Mononuclear cell (primary cell): ENCODE data around the gene BCO1. TPM values are rescaled to one million over a fixed set of nuclear protein-coding genes. Genes with fewer than 3 reads are reported as not detected.
A peak's percentile ranks its signal among the peaks of the same experiment; 100 is the strongest.

Experiments used
- H3K27me3 ChIP-seq: 2 replicates; pipeline ENCODE4 v1.6.0; 2011; ENCODE audit warnings: low read length, control low read depth; ENCODE audit not compliant: insufficient read depth
- H3K4me1 ChIP-seq: 2 replicates; pipeline ENCODE4 v1.5.1; 2011; ENCODE audit warnings: mild to moderate bottlenecking, low read length, control low read depth; ENCODE audit not compliant: insufficient read depth
- H3K4me3 ChIP-seq: 2 replicates; pipeline ENCODE4 v1.5.1; 2011; ENCODE audit warnings: mild to moderate bottlenecking, low read length, moderate library complexity
- H3K9me3 ChIP-seq: 2 replicates; pipeline ENCODE4 v1.5.1; 2011; ENCODE audit warnings: low read depth, mild to moderate bottlenecking, control low read depth, low read length
- total RNA-seq: library from RNA; depleted of rRNA; stranded (reverse); fragments of >200 nt; gene quantifications from one replicate; pipeline ENCODE4 v1.2.3, GENCODE V29; 2012

Gene BCO1
- total RNA-seq, 1 donor: not detected

DNA sequence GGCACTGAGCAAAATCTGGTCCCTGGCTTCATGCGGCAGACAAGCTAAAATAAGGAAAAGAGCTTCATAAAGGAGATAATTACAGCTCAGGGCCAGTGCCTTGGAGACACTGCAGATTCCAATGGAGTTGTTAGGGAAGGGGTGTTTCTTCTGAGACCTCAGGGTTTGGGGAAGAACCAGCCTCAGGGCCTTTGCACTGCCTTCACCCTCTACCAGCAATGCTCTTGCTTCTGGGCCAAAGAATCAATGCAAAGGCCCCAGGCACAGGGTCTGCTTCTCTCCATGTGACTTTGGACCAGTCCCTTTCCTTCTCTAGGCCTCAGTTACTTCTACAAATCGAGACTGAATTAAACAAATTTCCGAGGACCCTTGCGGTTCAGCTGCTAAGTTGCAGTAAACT is 40.0 kb downstream of the BCO1 start:
- Histone ChIP-seq H3K4me3 (no peak overlapping the region), H3K27me3 (no peaks in the 10 kb centered on the region), H3K9me3 (no peaks in the 10 kb centered on the region), H3K4me1 (no peaks in the 10 kb centered on the region)

DNA sequence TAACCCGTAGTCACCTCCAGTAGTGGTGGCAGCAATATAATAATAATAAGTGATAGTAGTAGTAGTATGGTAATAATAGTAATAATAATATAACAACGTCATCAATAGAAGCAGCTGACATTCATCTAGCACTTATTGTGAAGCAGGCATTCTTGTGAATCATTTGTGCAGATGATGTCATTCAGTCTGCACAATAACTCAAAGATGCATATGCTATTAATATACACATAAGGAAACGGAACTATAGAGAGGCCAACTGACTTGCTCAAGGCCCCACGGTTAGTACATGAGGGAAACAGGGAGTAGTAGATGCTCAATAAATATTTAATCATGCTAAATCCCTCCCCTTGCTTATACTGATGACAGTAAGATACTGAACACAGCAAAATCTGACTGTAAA is 40.9 kb downstream of the BCO1 start:
- no peaks in the 10 kb centered on the region for H3K4me1 ChIP-seq
- H3K4me3 ChIP-seq: no peak overlapping the region
- H3K9me3 ChIP-seq: no peaks in the 10 kb centered on the region
- H3K27me3 ChIP-seq: no peaks in the 10 kb centered on the region

DNA sequence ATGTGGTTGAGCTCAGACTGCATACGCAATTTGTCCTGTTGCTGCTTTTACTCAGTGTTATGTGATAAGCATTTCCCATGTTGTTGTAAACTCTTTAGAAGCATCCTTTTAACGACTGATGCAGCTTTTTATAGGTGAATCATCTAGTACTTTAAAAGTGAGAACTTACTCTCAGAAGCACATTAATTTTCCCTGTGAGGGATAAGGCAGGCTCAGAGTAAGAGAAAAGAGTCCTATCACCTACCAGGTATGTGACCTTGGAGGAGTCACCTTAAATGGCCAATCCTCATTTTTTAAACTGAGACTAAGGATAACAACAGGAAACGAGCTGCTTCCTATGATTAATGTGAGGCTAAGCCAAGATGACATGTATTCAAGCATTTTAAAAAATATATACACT is 41.9 kb downstream of the BCO1 start:
- Histone ChIP-seq H3K27me3 (no peaks in the 10 kb centered on the region), H3K4me1 (no peaks in the 10 kb centered on the region), H3K4me3 (no peak overlapping the region), H3K9me3 (no peaks in the 10 kb centered on the region)

DNA sequence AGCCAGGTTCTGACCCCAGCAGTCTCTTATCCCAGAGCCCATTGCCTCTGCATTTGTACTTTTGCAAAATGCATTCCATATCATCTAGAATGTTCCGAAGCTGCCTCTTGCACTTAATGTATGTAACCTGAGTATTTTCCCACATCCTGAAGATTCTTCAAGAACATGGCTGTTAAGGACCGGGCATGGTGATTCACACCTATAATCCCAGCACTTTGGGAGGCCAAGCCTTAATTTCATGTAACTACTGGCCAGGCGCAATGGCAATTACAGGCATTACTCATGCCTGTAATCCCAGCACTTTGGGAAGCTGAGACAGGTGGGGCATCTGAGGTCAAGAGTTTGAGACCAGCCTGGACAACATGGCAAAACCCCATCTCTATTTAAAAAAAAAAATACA is 44.6 kb downstream of the BCO1 start:
- Histone ChIP-seq H3K4me3 (no peak overlapping the region), H3K27me3 (no peaks in the 10 kb centered on the region), H3K9me3 (no peaks in the 10 kb centered on the region), H3K4me1 (no peaks in the 10 kb centered on the region)

DNA sequence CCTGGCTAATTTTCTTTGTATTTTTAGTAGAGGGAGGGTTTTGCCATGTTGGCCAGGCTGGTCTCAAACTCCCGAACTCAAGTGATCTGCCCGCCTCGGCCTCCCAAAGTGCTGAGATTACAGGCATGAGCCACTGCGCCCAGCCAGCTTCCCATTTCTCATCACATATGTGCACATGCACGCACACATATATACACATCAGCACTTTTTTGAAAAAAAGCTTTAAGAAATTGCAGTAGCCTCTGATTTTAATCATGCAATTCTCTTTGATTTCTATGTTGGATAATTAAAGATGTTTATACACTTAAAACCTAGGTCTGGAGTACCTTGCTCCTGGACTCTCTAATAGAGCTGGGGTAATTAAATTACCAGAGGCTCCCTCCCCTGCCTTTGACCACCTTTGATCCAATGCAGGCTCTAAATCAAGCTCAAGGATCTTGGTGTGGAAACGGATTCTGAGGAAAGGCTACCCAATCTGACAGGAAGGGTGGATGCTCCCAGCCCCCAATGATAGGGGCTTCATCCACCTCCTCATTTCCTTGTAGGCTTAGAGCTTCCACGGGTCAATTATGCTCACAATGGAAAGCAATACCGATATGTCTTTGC is 46.6 kb downstream of the BCO1 start:
- Histone ChIP-seq H3K4me3 (no peak overlapping the region), H3K4me1 (no peaks in the 10 kb centered on the region), H3K27me3 (no peaks in the 10 kb centered on the region), H3K9me3 (no peaks in the 10 kb centered on the region)

DNA sequence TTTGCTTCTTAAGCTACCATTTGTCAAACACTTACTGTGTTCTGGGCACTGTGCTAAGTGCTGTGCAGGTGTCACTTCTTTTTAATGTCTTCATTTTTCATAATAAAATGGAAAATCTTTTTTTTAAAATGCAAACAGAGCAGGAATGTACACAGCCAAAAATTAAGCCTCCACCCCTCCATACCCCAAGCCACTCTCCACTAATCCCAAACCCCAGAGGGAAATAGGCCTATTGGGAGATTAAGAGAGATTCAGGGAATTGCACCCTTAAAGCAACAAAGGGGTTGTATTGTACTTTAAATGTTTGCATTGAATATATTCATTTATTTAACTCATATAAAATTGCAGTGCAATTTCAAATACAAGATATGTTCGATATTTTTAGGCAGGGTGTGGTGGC is 47.7 kb downstream of the BCO1 start:
- no peaks in the 10 kb centered on the region for H3K4me1 ChIP-seq
- no peaks in the 10 kb centered on the region for H3K9me3 ChIP-seq
- H3K27me3 ChIP-seq: no peaks in the 10 kb centered on the region
- no peak overlapping the region for H3K4me3 ChIP-seq

DNA sequence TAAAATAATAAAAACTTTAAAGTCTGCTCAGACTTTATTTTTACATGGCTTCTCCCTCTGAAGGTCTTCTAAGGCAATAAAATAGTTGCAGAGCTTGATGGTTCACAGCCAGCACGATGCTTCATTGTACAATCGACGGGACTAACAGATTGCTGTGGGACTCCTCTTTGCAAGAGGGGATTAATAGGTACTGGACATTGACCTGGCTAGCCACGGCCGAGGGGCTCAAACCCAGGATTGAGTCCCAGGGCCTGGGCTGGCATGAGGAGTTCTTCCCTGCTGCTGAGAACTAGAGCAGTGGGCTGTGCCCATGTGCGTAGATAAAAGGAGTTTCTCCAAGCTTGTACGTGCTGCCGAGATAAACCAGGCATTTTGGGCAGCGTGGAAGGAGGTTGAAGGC is 52.6 kb downstream of the BCO1 start:
- no peaks in the 10 kb centered on the region for H3K9me3 ChIP-seq

DNA sequence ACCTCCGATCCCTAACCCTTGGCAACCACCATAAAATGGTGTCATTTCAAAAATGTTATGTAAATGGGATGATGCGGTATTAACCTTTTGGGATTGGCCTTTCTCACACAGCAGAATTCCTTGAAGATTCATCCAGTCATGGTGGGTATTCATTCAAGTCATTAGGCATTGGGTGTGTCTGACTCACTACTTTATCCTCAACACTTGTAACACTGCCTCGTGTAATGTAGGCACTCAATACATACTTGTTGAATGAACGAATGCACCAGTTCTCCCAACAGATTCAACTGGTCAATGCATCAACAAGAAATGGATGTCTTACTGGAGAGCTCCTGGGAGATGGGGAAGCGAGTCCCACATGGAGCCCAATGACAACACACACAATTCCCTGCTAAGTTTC is 54.4 kb downstream of the BCO1 start:
- Histone ChIP-seq H3K27me3 (no peaks in the 10 kb centered on the region), H3K4me1 (no peaks in the 10 kb centered on the region), H3K4me3 (no peak overlapping the region), H3K9me3 (no peaks in the 10 kb centered on the region)

More for the DNA sequence above, 52.6 kb downstream of the BCO1 start:
- Histone ChIP-seq H3K4me3 (no peak overlapping the region), H3K4me1 (no peaks in the 10 kb centered on the region), H3K27me3 (no peaks in the 10 kb centered on the region)

DNA sequence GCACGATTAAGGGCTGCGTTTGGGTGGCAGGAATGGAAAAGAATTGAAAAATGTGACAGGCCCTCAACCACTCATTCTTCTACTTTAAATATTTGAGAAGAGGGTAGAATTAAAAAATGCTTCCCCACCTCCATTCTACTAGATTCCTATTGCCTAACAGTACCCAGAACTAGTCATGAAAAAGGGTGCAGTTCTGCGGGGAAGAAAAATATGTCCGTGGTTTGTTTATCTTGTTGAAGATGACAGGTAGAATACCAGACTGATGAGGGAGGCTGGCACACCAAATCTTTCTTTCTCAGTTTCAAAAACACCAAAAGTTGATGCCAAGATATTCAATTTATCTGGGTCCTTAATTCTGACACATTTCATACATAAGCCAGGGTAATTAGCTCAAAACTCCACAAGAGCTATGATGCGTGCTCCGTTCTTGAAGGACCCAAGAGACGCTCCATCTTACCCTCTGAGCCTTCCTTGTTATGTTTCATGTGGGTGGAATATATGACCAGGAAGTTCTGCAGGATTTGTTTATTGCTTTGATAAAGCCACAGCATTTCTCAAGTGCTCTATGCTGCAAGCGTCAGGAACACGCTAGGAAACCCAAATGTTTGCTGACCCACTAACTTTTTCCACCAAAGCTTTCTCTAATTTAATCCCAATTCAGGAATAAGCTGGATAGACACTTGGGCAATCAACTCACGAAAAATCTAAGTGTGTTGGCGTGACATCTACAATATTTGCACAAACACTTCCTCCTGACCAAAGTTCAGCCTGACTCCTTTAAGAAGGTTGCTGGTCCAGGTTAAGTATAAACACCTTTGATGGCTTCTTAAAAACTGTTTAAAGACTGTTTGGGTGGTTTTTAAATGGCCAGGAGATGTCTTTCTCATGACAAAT is 55.7 kb downstream of the BCO1 start:
- H3K4me3 ChIP-seq: no peak overlapping the region
- H3K27me3 ChIP-seq: no peaks in the 10 kb centered on the region
- H3K4me1 ChIP-seq: no peaks in the 10 kb centered on the region
- no peaks in the 10 kb centered on the region for H3K9me3 ChIP-seq

DNA sequence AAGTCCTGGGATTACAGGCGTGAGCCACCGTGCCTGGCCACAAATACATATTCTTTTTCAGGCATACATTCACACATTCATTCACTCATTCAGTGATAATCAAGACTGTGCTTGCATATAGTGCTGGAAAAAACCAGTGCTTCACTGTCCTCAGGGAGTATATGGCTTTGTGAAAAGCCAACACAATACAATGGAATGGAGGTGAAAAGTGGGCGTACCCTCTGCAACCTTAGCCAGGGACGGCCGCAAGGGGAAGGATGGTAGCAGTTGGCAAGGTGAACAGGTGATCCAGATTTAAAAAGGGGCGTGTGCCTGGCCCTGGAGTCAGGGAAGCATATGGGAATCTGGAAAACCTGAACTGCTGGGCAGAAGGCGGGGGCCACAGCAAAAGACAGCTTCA is 58.1 kb downstream of the BCO1 start:
- H3K27me3 ChIP-seq: no peaks in the 10 kb centered on the region

DNA sequence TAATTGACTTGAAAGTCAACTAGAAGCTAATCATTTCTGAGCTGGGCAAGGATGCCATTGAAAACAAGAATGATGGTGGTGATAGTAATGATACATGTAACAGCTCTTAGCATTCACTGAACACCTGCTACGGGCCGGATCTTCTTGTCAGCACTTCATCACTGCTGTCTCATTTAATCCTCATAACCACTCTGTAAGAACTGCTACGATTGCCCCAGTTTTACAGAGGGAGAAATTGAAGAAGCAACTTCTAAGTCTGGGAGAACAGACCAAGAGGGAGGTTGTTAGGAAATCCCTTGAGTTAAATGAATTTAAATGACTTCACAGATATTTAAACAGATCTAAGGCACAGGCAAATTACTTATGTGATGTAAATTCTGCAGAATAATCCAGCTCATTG is 69.3 kb downstream of the BCO1 start:
- Histone ChIP-seq H3K4me3 (no peak overlapping the region), H3K4me1 (peaks cover under 1% of the 10 kb centered on the region), H3K27me3 (no peaks in the 10 kb centered on the region), H3K9me3 (no peaks in the 10 kb centered on the region)

More for the DNA sequence above, 58.1 kb downstream of the BCO1 start:
- Histone ChIP-seq H3K4me1 (no peaks in the 10 kb centered on the region), H3K9me3 (no peaks in the 10 kb centered on the region), H3K4me3 (no peak overlapping the region)

DNA sequence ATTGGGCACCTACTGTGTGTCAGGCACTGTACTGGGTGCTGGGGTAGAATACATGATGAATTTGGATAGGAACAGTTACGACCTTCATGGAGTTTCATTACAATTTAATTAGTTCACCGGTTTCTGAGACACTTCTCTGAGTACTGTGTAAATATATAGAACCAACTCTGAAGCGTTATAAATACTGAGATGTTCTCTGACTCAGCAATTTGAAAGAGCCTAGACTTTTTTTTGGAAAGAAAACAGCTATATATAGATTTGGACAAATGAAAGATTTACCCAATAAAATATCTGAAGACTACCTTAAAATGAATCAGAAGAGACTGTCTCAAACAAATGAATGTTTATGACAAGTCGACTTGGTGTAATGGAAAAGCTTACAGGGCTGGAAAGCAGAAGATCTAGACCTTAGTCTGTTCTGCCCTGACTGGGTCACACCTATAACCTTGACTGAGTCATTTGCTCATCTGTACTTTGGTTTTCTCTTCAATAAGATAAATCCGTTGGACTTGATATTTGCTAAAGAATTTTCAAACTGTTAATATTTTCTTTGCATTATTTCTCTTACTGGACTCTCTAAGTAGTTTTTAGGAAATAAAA is 71.7 kb downstream of the BCO1 start:
- Histone ChIP-seq H3K4me3 (no peak overlapping the region), H3K27me3 (no peaks in the 10 kb centered on the region), H3K9me3 (no peaks in the 10 kb centered on the region), H3K4me1 (peaks cover 17% of the 10 kb centered on the region)

DNA sequence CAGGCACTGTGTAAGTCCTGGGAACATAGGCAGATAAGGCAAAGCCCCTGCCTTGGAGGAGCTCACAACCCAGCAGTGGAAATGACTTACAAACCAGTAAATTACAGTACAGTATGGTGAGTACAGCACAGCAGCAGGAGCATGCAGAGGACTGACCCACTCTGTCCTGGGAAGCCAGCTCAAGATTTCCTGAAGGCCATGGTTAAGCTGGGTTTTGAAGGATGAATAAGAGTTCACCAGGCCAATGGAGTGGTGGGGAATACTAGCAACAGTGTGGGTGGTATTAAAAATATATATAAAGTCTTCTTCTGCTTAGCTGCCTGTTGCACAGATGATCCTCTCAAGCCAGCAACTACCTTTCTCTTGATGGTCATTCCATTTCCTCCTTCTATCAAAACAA is 73.3 kb downstream of the BCO1 start:
- H3K9me3 ChIP-seq: no peaks in the 10 kb centered on the region
- peaks cover 26% of the 10 kb centered on the region for H3K4me1 ChIP-seq
- no peak overlapping the region for H3K4me3 ChIP-seq
- no peaks in the 10 kb centered on the region for H3K27me3 ChIP-seq

DNA sequence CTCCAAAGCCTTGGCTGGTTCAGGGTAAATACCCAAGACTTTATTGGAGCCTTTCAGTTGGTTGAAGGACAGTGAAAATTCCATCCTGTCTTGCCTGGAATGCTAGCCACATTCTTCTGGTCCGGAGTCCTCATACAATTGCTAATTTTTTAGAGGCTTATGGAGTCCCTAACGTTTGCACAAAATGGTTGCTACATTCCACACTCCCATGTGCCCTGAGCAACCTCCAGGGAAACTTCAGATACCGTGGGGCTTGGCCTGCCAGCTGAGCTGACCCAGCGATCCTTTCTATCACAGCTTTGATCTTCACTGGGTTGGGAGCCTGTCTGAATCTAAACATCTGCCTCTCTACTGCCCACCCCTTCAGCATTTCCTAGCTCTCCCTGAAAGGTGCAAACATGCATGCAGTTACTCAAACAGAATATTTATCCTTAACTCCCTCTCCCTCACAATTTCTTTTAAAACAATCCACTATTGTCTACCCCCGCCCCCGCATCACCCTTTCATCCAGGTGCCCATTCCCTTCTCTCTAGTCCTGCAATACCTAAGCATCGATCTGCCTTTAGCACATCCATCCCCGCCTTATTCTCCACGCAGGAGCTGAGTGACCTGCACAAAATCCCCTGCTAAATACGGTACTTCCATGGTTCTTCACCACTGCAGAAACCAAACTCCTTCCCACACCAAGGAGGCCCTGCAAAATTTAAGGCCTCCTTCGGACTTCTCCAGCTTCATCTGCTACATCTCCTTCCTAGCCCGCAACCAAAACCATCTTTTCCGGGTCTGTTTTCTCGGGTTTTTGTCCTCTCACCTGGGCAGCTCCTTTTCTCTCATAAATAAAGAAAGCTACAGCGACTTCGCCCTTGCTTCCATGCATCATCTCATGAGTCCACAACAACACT is 75.5 kb downstream of the BCO1 start:
- Histone ChIP-seq H3K9me3 (no peaks in the 10 kb centered on the region), H3K4me3 (peak overlapping the region; percentile 97), H3K27me3 (no peaks in the 10 kb centered on the region), H3K4me1 (peaks cover 26% of the 10 kb centered on the region)
